H1 (cell line): Measurements from ENCODE around the gene MCC.

Source experiments
- BACH1 ChIP-seq: IDR thresholded peaks from 2 replicates; pipeline ENCODE4 v1.6.1; 2012; ENCODE audit warnings: low read length, improper control_type of control experiment
- CHD2 ChIP-seq: IDR thresholded peaks from 2 replicates; pipeline ENCODE4 v1.6.1; 2012; ENCODE audit warnings: low read length, improper control_type of control experiment
- CTCF ChIP-seq, 3 experiments: IDR thresholded peaks; 1 replicate in 2 of 3; 2 replicates in 1 of 3; pipeline versions ENCODE4 v1.5.1 to v1.6.1; 2011; ENCODE audit warnings: low read length in 3 of 3, mild to moderate bottlenecking in 3 of 3, inconsistent platforms in 2 of 3, low read depth in 1 of 3, moderate library complexity in 1 of 3; ENCODE audit not compliant: insufficient read depth in 1 of 3; ENCODE audit errors: control extremely low read depth in 1 of 3
- EP300 ChIP-seq, 2 experiments: IDR thresholded peaks; 1 replicate in 1 of 2; 2 replicates in 1 of 2; pipeline ENCODE4 v1.6.1; 2011 to 2012; ENCODE audit warnings: low read depth in 2 of 2, low read length in 2 of 2, mild to moderate bottlenecking in 2 of 2, borderline replicate concordance in 1 of 2, inconsistent platforms in 1 of 2, moderate library complexity in 1 of 2
- EZH2 ChIP-seq: fragments of 200-600 bp; sonication (generic); IDR thresholded peaks from 2 replicates; pipeline ENCODE4 v1.7.1; 2012; ENCODE audit warnings: low read depth, mild to moderate bottlenecking, moderate library complexity, low read length, inconsistent platforms; ENCODE audit not compliant: severe bottlenecking
- GABPA ChIP-seq: IDR thresholded peaks from 2 replicates; pipeline ENCODE4 v1.6.1; 2011; ENCODE audit warnings: mild to moderate bottlenecking, low read length, moderate library complexity, borderline replicate concordance; ENCODE audit not compliant: insufficient read depth
- KDM1A ChIP-seq: fragments of 200-600, 300-600 bp; sonication (generic); IDR thresholded peaks from 2 replicates; pipeline ENCODE4 v1.7.1; 2016; ENCODE audit warnings: mild to moderate bottlenecking, low read length, borderline replicate concordance
- MAX ChIP-seq: IDR thresholded peaks from 2 replicates; pipeline ENCODE4 v1.6.1; 2012; ENCODE audit warnings: inconsistent platforms
- NRF1 ChIP-seq: IDR thresholded peaks from 2 replicates; pipeline ENCODE4 v1.6.1; 2011; ENCODE audit warnings: mild to moderate bottlenecking, low read depth, low read length, improper control_type of control experiment
- POLR2A ChIP-seq, 2 experiments: IDR thresholded peaks; 1 replicate in 1 of 2; 2 replicates in 1 of 2; pipeline ENCODE4 v1.6.1; 2011; ENCODE audit warnings: low read depth in 2 of 2, low read length in 2 of 2, mild to moderate bottlenecking in 2 of 2; ENCODE audit errors: control extremely low read depth in 1 of 2
- ZNF274 ChIP-seq: IDR thresholded peaks from 2 replicates; pipeline ENCODE4 v1.7.0; 2012; ENCODE audit warnings: low read length, borderline replicate concordance; ENCODE audit errors: extremely low read depth

- TF ChIP-seq EZH2: no peak
- no peak for TF ChIP-seq GABPA
- TF ChIP-seq NRF1: no peak
- no peak for TF ChIP-seq CTCF (IDR thresholded peaks at IDR 0.05; ENCODE audit: control extremely low read depth in 1 of 3, insufficient read depth in 1 of 3, low read depth in 1 of 3, low read length in 3 of 3)
- no peak for TF ChIP-seq KDM1A
- no peak for TF ChIP-seq CHD2
- no peak for TF ChIP-seq MAX
- TF ChIP-seq EP300 (IDR thresholded peaks at IDR 0.05; ENCODE audit: borderline replicate concordance in 1 of 2, low read depth in 2 of 2, low read length in 2 of 2): no peak
- no peak for TF ChIP-seq ZNF274
- TF ChIP-seq BACH1: no peak
- no peak for TF ChIP-seq POLR2A (IDR thresholded peaks at IDR 0.05; ENCODE audit: control extremely low read depth in 1 of 2, low read depth in 2 of 2, low read length in 2 of 2)
Observed at GRCh38 chr5:112979723-112980122, 508.5 kb downstream of the MCC start.
